GM19023 (cell line): ENCODE measurements around the gene CYP4F12.

ENCODE experiments used
- ATAC-seq: cut with Tn5 transposase; IDR thresholded peaks from one replicate; pipeline ENCODE4 v1.9.1; 2021; ENCODE audit warnings: mild to moderate bottlenecking, moderate library complexity; ENCODE audit not compliant: unreplicated experiment

CYP4F12 gene

GRCh38 chr19:15672580-15673175, at the start of gene CYP4F12:
TSS of gene CYP4F12 (plus strand) at chr19:15673087. CDS start at chr19:15673530, 443 bp downstream.
- no peak for ATAC-seq

- ATAC-seq: no peak
Measured at GRCh38 chr19:15623711-15624318, 49.1 kb upstream of the CYP4F12 start.

GRCh38 chr19:15628236-15629002, 44.5 kb upstream of the CYP4F12 start:
- ATAC-seq: no peak

GRCh38 chr19:15629003-15629880, 43.6 kb upstream of the CYP4F12 start:
- no peak for ATAC-seq

- no peak for ATAC-seq
Measured at GRCh38 chr19:15631817-15632216, 41.1 kb upstream of the CYP4F12 start.

- ATAC-seq: no peak
Measured at GRCh38 chr19:15633082-15633835, 39.6 kb upstream of the CYP4F12 start.

GRCh38 chr19:15634105-15634504, 38.8 kb upstream of the CYP4F12 start:
- ATAC-seq: no peak

- ATAC-seq: no peak
Measured at GRCh38 chr19:15635016-15635805, 37.7 kb upstream of the CYP4F12 start.

GRCh38 chr19:15636026-15636425, 36.9 kb upstream of the CYP4F12 start:
- ATAC-seq: no peak

- no peak for ATAC-seq
Measured at GRCh38 chr19:15639596-15639995, 33.3 kb upstream of the CYP4F12 start.

- no peak for ATAC-seq
Measured at GRCh38 chr19:15640294-15640903, 32.5 kb upstream of the CYP4F12 start, which contains the start of gene CYP4F3. TSS of gene CYP4F3 (plus strand) at chr19:15640897. CDS start at chr19:15641416, 519 bp downstream.

GRCh38 chr19:15640904-15641597, 31.8 kb upstream of the CYP4F12 start:
- no peak for ATAC-seq

- ATAC-seq: no peak
Measured at GRCh38 chr19:15641901-15642491, 30.9 kb upstream of the CYP4F12 start.

GRCh38 chr19:15642807-15643206, 30.1 kb upstream of the CYP4F12 start:
- ATAC-seq: no peak

GRCh38 chr19:15643387-15643786, 29.5 kb upstream of the CYP4F12 start:
- ATAC-seq: no peak

GRCh38 chr19:15644066-15644741, 28.7 kb upstream of the CYP4F12 start:
- ATAC-seq: no peak

GRCh38 chr19:15644816-15645215, 28.1 kb upstream of the CYP4F12 start:
- no peak for ATAC-seq

GRCh38 chr19:15649526-15649925, 23.4 kb upstream of the CYP4F12 start:
- no peak for ATAC-seq
